HG03039 (cell line): ENCODE results near the gene ING3.
A peak's percentile ranks its signal among the peaks of the same experiment; 100 is the strongest.

Experiments
- ATAC-seq: cut with Tn5 transposase; IDR thresholded peaks from one replicate; pipeline ENCODE4 v1.9.1; 2021; ENCODE audit warnings: mild to moderate bottlenecking, moderate library complexity; ENCODE audit not compliant: unreplicated experiment

The ING3 gene, protein sequence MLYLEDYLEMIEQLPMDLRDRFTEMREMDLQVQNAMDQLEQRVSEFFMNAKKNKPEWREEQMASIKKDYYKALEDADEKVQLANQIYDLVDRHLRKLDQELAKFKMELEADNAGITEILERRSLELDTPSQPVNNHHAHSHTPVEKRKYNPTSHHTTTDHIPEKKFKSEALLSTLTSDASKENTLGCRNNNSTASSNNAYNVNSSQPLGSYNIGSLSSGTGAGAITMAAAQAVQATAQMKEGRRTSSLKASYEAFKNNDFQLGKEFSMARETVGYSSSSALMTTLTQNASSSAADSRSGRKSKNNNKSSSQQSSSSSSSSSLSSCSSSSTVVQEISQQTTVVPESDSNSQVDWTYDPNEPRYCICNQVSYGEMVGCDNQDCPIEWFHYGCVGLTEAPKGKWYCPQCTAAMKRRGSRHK

DNA sequence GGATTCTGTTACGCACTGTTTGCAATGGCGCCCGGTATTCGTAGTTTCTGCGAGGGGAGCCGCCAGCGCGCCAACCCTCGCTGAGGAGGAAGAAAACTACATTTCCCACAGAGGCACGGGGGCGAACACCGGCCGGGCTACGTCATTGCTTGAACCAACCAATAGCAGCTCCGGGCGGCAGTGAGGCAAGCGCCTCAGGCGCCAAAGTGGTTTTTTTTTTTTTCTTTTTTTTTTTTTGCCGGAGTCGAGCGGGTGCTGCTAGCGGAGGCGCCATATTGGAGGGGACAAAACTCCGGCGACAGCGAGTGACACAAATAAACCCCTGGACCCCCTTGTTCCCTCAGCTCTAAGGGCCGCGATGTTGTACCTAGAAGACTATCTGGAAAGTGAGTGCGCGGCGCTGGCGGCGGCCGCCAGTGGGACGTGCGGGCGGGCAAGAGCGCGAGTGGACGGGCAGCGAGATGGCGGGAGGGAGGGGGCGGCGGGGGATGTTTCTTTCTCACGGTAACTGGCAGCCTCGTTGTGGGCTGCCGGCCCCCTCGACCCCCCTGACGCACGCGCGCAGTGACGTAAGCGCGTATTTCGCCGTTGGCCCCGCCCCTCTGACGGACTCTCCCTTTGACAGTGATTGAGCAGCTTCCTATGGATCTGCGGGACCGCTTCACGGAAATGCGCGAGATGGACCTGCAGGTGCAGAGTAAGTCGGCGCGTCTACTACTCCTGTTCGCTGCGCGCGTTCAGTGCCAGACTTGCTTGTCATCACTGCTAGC, at the start of gene ING3:
TSS of gene ING3 (plus strand) at position 239 of the 770 bp plus-strand sequence. CDS start at position 359, 120 bp downstream.
- peak; percentile 97 for ATAC-seq

GRCh38 chr7:120915314-120916105, 35.1 kb upstream of the ING3 start:
- ATAC-seq = no peak

DNA sequence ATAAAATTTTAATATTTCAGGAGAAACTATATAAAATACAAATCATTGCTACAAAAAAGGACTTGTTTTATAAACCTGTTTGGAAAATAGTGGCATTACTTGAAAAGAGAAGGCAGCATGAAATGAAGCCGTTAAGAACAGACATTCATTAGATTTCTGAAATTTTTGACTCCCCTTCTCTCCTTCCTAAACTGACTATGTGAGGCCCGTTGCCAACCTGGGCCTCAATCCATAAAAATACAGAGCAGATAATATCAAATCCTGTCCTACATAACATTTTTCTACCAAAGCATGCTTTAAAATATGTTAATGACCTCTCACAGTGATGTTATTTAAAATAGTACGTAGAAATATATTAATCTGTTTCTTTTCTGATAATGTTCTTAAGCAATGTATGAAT, 34.5 kb upstream of the ING3 start:
- no peak for ATAC-seq

DNA sequence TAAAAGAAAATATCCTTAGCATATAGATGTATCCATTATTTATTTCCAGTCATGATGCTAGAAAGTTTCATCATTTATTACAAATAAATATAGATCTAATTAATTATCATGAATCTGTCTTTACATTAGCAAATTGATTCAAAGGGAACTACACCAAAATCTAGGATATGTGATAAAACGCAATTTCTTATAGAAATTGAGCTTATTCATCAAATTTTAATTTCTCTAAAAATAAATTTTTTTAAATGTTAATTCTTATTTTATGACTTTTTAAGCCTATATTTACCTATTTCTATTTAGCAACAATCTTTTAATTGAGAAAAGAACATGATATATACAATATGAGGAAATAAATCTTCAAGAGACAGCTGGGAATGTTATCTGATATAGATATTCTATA, 34.0 kb upstream of the ING3 start:
- ATAC-seq = no peak

- no peak for ATAC-seq
Observed at GRCh38 chr7:120919466-120919865, 31.1 kb upstream of the ING3 start.

GRCh38 chr7:120920034-120920433, 30.5 kb upstream of the ING3 start:
- no peak for ATAC-seq

- ATAC-seq = no peak
Observed at GRCh38 chr7:120920591-120921274, 29.8 kb upstream of the ING3 start.

GRCh38 chr7:120924837-120925236, 25.7 kb upstream of the ING3 start:
- no peak for ATAC-seq

- ATAC-seq = no peak
Observed at GRCh38 chr7:120925392-120925791, 25.2 kb upstream of the ING3 start.

DNA sequence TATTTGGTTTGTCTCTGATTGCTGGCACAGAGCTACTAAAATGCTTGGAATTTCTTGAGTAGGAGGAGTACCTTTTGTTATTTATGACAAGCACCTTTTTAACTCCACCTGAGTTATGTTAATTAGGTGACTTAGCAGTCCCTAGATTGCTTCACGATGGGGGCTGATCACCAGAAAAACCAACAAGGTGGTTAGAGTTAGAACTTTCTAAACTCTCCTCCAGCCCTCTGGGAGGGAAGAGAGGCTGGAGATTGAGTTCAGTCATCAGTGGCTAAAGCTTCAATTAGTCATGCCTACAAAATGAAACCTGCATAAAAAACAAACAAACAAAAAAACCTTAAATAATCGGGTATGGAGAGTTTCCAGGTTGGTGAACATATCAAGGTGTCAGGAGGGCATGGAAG, 23.6 kb upstream of the ING3 start:
- ATAC-seq = no peak

- ATAC-seq = peak; percentile 71
Observed at GRCh38 chr7:120927454-120928103, 23.0 kb upstream of the ING3 start.

DNA sequence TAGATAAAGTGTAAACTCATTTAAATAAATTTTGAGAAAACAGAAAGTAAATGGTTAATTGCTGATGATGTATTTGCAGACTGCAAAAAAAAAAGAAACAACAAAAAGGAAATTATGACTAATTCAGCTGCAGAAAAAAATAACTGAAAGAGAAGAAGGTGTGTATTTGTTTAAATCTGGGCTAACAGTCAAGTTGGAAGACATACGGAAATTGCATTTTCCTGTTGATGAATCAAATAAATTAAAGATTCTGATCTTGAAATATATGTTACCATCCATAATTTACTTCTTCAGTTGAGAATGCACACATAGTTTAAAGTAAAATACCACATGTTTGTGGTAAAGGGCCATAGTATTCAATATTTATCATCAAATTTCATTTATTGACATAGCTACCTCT, 19.3 kb upstream of the ING3 start:
- no peak for ATAC-seq

- ATAC-seq = no peak
Observed at GRCh38 chr7:120933475-120933874, 17.1 kb upstream of the ING3 start.

GRCh38 chr7:120939345-120939744, 11.2 kb upstream of the ING3 start:
- ATAC-seq = no peak

DNA sequence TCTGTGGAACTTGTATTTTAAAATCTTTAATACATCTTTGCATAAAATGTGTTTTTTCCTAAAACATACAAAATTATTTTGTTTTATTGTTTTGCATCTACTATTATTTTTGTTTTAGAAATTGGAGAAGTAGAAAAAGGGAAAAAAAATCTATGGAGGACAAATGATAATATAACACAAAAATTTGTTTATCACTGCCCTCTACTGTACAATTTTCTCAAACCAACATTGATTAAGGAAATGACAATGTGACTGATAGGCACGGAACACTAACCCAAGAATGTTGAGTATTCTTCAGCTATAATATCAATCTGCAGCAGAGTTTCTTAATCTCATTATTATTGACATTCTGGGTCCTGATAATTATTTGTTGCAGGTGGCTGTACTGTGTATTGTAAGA, 9.5 kb upstream of the ING3 start:
- peak; percentile 53 for ATAC-seq

GRCh38 chr7:120941856-120942255, 8.7 kb upstream of the ING3 start:
- ATAC-seq = no peak

DNA sequence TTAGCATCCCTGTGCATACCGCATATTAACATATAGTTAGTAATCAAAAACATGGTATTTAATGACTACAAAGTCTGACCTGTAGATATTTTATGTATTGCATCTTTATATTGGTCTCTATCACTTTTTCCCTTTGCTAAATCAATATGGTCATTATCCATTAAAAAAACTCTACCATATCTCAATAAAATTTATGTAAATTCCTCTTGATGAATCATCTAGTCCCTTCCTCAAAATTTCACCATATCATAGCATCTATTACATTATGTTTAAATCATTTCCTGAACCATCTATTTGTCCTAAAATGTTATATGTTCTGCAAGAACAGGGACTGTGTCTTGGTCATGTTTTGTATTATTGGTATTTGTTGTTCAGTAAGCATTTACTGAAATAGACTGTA, 7.7 kb upstream of the ING3 start:
- ATAC-seq = no peak

GRCh38 chr7:120944826-120945562, 5.6 kb upstream of the ING3 start:
- no peak for ATAC-seq

- ATAC-seq = no peak
Observed at GRCh38 chr7:120947980-120948379, 2.6 kb upstream of the ING3 start.
